Karpas-422 (cell line): Measurements from ENCODE around the gene GOPC. TPM values are rescaled to one million over a fixed set of nuclear protein-coding genes. Genes with fewer than 3 reads are reported as not detected.
"Not testable (repeated sequence)": the region's sequence is repeated elsewhere in the genome, so short reads cannot be mapped to it uniquely, and the experiment has no call there.

Experiments
- DNase-seq: peaks from one replicate; pipeline ENCODE4 v3.0.0-alpha.2; 2015
- H2AFZ ChIP-seq: fragments of 200-600 bp; sonication (generic); 2 replicates; pipeline ENCODE4 v1.6.1; 2014; ENCODE audit warnings: antibody characterized with exemption, low read length, mixed read lengths
- H3K27ac ChIP-seq: fragments of 200-600 bp; sonication (generic); 2 replicates; pipeline ENCODE4 v1.5.1; 2014; ENCODE audit warnings: mild to moderate bottlenecking, low read length, moderate library complexity
- H3K27me3 ChIP-seq: fragments of 200-600 bp; sonication (generic); 2 replicates; pipeline ENCODE4 v1.6.1; 2014; ENCODE audit warnings: low read length, mixed read lengths
- H3K36me3 ChIP-seq: fragments of 200-600 bp; sonication (generic); 2 replicates; pipeline ENCODE4 v1.6.1; 2014; ENCODE audit warnings: low read length, mixed read lengths; ENCODE audit not compliant: insufficient read depth
- H3K4me1 ChIP-seq: fragments of 200-600 bp; sonication (generic); 2 replicates; pipeline ENCODE4 v1.6.1; 2014; ENCODE audit warnings: mild to moderate bottlenecking, low read length, mixed read lengths
- H3K4me2 ChIP-seq: fragments of 200-600 bp; sonication (generic); 2 replicates; pipeline ENCODE4 v1.6.1; 2014; ENCODE audit warnings: low read length, low read depth, mild to moderate bottlenecking; ENCODE audit not compliant: poor library complexity, severe bottlenecking
- H3K4me3 ChIP-seq: fragments of 200-600 bp; sonication (generic); 2 replicates; pipeline ENCODE4 v1.5.1; 2014; ENCODE audit warnings: mild to moderate bottlenecking, antibody characterized with exemption, low read length, mixed read lengths
- H3K79me2 ChIP-seq: fragments of 200-600 bp; sonication (generic); 2 replicates; pipeline ENCODE4 v1.6.1; 2014; ENCODE audit warnings: mild to moderate bottlenecking, low read length, mixed read lengths
- H3K9ac ChIP-seq: fragments of 200-600 bp; sonication (generic); 2 replicates; pipeline ENCODE4 v1.6.0; 2014; ENCODE audit warnings: low read length
- H3K9me2 ChIP-seq: fragments of 200-600 bp; sonication (generic), shearing (Covaris generic); replicated peaks from 2 replicates; pipeline ENCODE4 v1.6.0; 2014; ENCODE audit warnings: mild to moderate bottlenecking, low read length, moderate library complexity; ENCODE audit not compliant: insufficient read depth
- H3K9me3 ChIP-seq: fragments of 300-700, 200-600 bp; sonication (generic); 2 replicates; pipeline ENCODE4 v1.6.1; 2014; ENCODE audit warnings: low read length, mixed read lengths
- H4K20me1 ChIP-seq: fragments of 200-600 bp; sonication (generic); 2 replicates; pipeline ENCODE4 v1.6.1; 2014; ENCODE audit warnings: mild to moderate bottlenecking, antibody characterized with exemption, low read length, low read depth; ENCODE audit not compliant: insufficient read depth
- total RNA-seq: library from RNA; depleted of rRNA; stranded (reverse); fragments of >200 nt; shearing (Covaris generic); gene quantifications from 2 replicates; pipeline ENCODE4 v1.2.3, GENCODE V29; 2014; ENCODE audit warnings: low replicate concordance

The GOPC gene
- total RNA-seq, 1 experiment from 2014 or later, result 36.4 TPM

- Histone ChIP-seq H3K27ac (no peak overlapping the region), H3K79me2 (no peaks in the 10 kb centered on the region), H3K4me1 (no peaks in the 10 kb centered on the region), H3K4me2 (no peak overlapping the region), H3K36me3 (no peaks in the 10 kb centered on the region), H3K4me3 (no peak overlapping the region), H3K27me3 (no peaks in the 10 kb centered on the region), H3K9me2 (no peaks in the 10 kb centered on the region), H4K20me1 (no peaks in the 10 kb centered on the region), H2AFZ (no peak overlapping the region), H3K9me3 (no peaks in the 10 kb centered on the region), H3K9ac (no peak overlapping the region)
- no peak for DNase-seq
Observed at GRCh38 chr6:117525607-117526006, 76.7 kb downstream of the GOPC start.

GRCh38 chr6:117521791-117522502 is 80.4 kb downstream of the GOPC start:
- H3K9me2 ChIP-seq, result no peaks in the 10 kb centered on the region

GRCh38 chr6:117520603-117521395 is 81.5 kb downstream of the GOPC start:
- no peak overlapping the region for H3K9ac ChIP-seq
- H4K20me1 ChIP-seq, result no peaks in the 10 kb centered on the region
- H3K4me3 ChIP-seq, result no peak overlapping the region

More at GRCh38 chr6:117521791-117522502, 80.4 kb downstream of the GOPC start:
- H3K4me2 ChIP-seq, result no peak overlapping the region
- no peak for DNase-seq
- no peaks in the 10 kb centered on the region for H3K79me2 ChIP-seq
- H3K9ac ChIP-seq, result no peak overlapping the region
- H3K27ac ChIP-seq, result no peak overlapping the region
- H3K4me1 ChIP-seq, result no peaks in the 10 kb centered on the region
- H3K27me3 ChIP-seq, result no peaks in the 10 kb centered on the region
- no peak overlapping the region for H3K4me3 ChIP-seq
- no peaks in the 10 kb centered on the region for H3K9me3 ChIP-seq
- no peaks in the 10 kb centered on the region for H4K20me1 ChIP-seq
- H3K36me3 ChIP-seq, result no peaks in the 10 kb centered on the region
- no peak overlapping the region for H2AFZ ChIP-seq

GRCh38 chr6:117518870-117519269 is 83.4 kb downstream of the GOPC start:
- no peak for DNase-seq
- no peaks in the 10 kb centered on the region for H3K4me1 ChIP-seq
- H2AFZ ChIP-seq, result no peak overlapping the region
- H4K20me1 ChIP-seq, result no peaks in the 10 kb centered on the region
- no peaks in the 10 kb centered on the region for H3K79me2 ChIP-seq
- H3K4me2 ChIP-seq, result no peak overlapping the region
- H3K27ac ChIP-seq, result no peak overlapping the region
- no peaks in the 10 kb centered on the region for H3K9me2 ChIP-seq
- H3K36me3 ChIP-seq, result no peaks in the 10 kb centered on the region
- H3K9ac ChIP-seq, result no peak overlapping the region
- no peaks in the 10 kb centered on the region for H3K9me3 ChIP-seq
- no peaks in the 10 kb centered on the region for H3K27me3 ChIP-seq
- H3K4me3 ChIP-seq, result no peak overlapping the region

More at GRCh38 chr6:117520603-117521395, 81.5 kb downstream of the GOPC start:
- Histone ChIP-seq H3K4me2 (no peak overlapping the region), H3K79me2 (no peaks in the 10 kb centered on the region), H2AFZ (no peak overlapping the region), H3K4me1 (no peaks in the 10 kb centered on the region), H3K27me3 (no peaks in the 10 kb centered on the region), H3K27ac (no peak overlapping the region), H3K9me2 (no peaks in the 10 kb centered on the region), H3K9me3 (no peaks in the 10 kb centered on the region), H3K36me3 (no peaks in the 10 kb centered on the region)
- no peak for DNase-seq

- H4K20me1 ChIP-seq, DNase-seq, H3K4me3 ChIP-seq, H2AFZ ChIP-seq, H3K27me3 ChIP-seq, H3K4me1 ChIP-seq, H3K4me2 ChIP-seq, H3K79me2 ChIP-seq, H3K27ac ChIP-seq, H3K9me3 ChIP-seq, H3K36me3 ChIP-seq, H3K9me2 ChIP-seq, H3K9ac ChIP-seq: not testable (repeated sequence)
Observed at GRCh38 chr6:117517995-117518394, 84.3 kb downstream of the GOPC start.

GRCh38 chr6:117515326-117515725 is 87.0 kb downstream of the GOPC start:
- H3K4me2 ChIP-seq, result no peak overlapping the region
- no peaks in the 10 kb centered on the region for H3K79me2 ChIP-seq

GRCh38 chr6:117514655-117515054 is 87.7 kb downstream of the GOPC start:
- Histone ChIP-seq H3K79me2 (no peaks in the 10 kb centered on the region), H3K9ac (no peak overlapping the region), H3K9me2 (no peaks in the 10 kb centered on the region), H3K4me3 (no peak overlapping the region), H3K4me1 (no peaks in the 10 kb centered on the region), H3K27me3 (no peaks in the 10 kb centered on the region), H3K4me2 (no peak overlapping the region), H3K9me3 (no peaks in the 10 kb centered on the region), H3K27ac (no peak overlapping the region), H2AFZ (no peak overlapping the region), H4K20me1 (no peaks in the 10 kb centered on the region), H3K36me3 (no peaks in the 10 kb centered on the region)
- DNase-seq, result no peak

More at GRCh38 chr6:117515326-117515725, 87.0 kb downstream of the GOPC start:
- no peaks in the 10 kb centered on the region for H3K27me3 ChIP-seq
- no peaks in the 10 kb centered on the region for H3K9me2 ChIP-seq
- no peaks in the 10 kb centered on the region for H4K20me1 ChIP-seq
- no peaks in the 10 kb centered on the region for H3K36me3 ChIP-seq
- no peak overlapping the region for H3K4me3 ChIP-seq
- H2AFZ ChIP-seq, result no peak overlapping the region
- DNase-seq, result no peak
- no peak overlapping the region for H3K27ac ChIP-seq
- no peaks in the 10 kb centered on the region for H3K9me3 ChIP-seq
- no peaks in the 10 kb centered on the region for H3K4me1 ChIP-seq
- H3K9ac ChIP-seq, result no peak overlapping the region

GRCh38 chr6:117513778-117514365 is 88.4 kb downstream of the GOPC start:
- no peaks in the 10 kb centered on the region for H3K36me3 ChIP-seq
- H3K4me1 ChIP-seq, result no peaks in the 10 kb centered on the region
- H3K27ac ChIP-seq, result no peak overlapping the region
- H4K20me1 ChIP-seq, result no peaks in the 10 kb centered on the region
- H3K9me2 ChIP-seq, result no peaks in the 10 kb centered on the region
- H3K27me3 ChIP-seq, result no peaks in the 10 kb centered on the region
- H3K9ac ChIP-seq, result no peak overlapping the region
- DNase-seq, result no peak
- H3K4me3 ChIP-seq, result no peak overlapping the region
- H2AFZ ChIP-seq, result no peak overlapping the region
- no peak overlapping the region for H3K4me2 ChIP-seq
- H3K9me3 ChIP-seq, result no peaks in the 10 kb centered on the region
- no peaks in the 10 kb centered on the region for H3K79me2 ChIP-seq
